ENCODE data around the gene PLXNA4. TPM values are rescaled to one million over a fixed set of nuclear protein-coding genes. Genes with fewer than 3 reads are reported as not detected.

The PLXNA4 gene
- total RNA-seq, 4 donors from 2014 or later, result 5.1 to 7.0 (median 5.3) TPM

GRCh38 chr7:132220060-132220459, 356.2 kb downstream of the PLXNA4 start:
- no peak for DNase-seq (ENCODE audit: low spot score in 2 of 2)
- intact Hi-C loops (cut with DNase I; ENCODE audit: low total_unique reads), result no loop called here
- 91 to 97% methylated on average over 1 of the region's 1 CpG for WGBS, 2 donors
- TF ChIP-seq CTCF (IDR thresholded peaks at IDR 0.05) (no peak), POLR2A (IDR thresholded peaks at IDR 0.05) (no peak)
- no peak overlapping the region for H3K4me3 ChIP-seq (ENCODE audit: low read depth, poor library complexity, severe bottlenecking)

- H3K4me3 ChIP-seq (ENCODE audit: low read depth, poor library complexity, severe bottlenecking), result no peak overlapping the region
- TF ChIP-seq CTCF (IDR thresholded peaks at IDR 0.05), result no peak
- TF ChIP-seq POLR2A (IDR thresholded peaks at IDR 0.05), result no peak
- peak in 1 of 2 donors; percentile 48 for DNase-seq (ENCODE audit: low spot score in 2 of 2)
- intact Hi-C loops (cut with DNase I; ENCODE audit: low total_unique reads), result no loop called here
- 83 to 84% methylated on average over 4 of the region's 4 CpGs for WGBS, 2 donors
These were observed 357.4 kb downstream of the PLXNA4 start for GRCh38 chr7:132218876-132219275.

GRCh38 chr7:132216847-132217525, 359.3 kb downstream of the PLXNA4 start:
- intact Hi-C loops (cut with DNase I; ENCODE audit: low total_unique reads), result no loop called here
- DNase-seq (ENCODE audit: low spot score in 2 of 2), result no peak
- H3K4me3 ChIP-seq (ENCODE audit: low read depth, poor library complexity, severe bottlenecking), result no peak overlapping the region
- no peak for TF ChIP-seq POLR2A (IDR thresholded peaks at IDR 0.05)
- TF ChIP-seq CTCF (IDR thresholded peaks at IDR 0.05), result no peak
- 64 to 65% methylated on average over 8 of the region's 8 CpGs for WGBS, 2 donors

GRCh38 chr7:132214452-132214851, 361.8 kb downstream of the PLXNA4 start:
- WGBS, 2 donors, result 82 to 85% methylated on average over 6 of the region's 6 CpGs
- no peak overlapping the region for H3K4me3 ChIP-seq (ENCODE audit: low read depth, poor library complexity, severe bottlenecking)
- intact Hi-C loops (cut with DNase I; ENCODE audit: low total_unique reads), result no loop called here

GRCh38 chr7:132213583-132213982, 362.7 kb downstream of the PLXNA4 start:
- intact Hi-C loops (cut with DNase I; ENCODE audit: low total_unique reads), result no loop called here
- no peak for TF ChIP-seq CTCF (IDR thresholded peaks at IDR 0.05)
- H3K4me3 ChIP-seq (ENCODE audit: low read depth, poor library complexity, severe bottlenecking), result no peak overlapping the region
- no peak for DNase-seq (ENCODE audit: low spot score in 2 of 2)
- 79 to 80% methylated on average over 5 of the region's 5 CpGs for WGBS, 2 donors

More at GRCh38 chr7:132214452-132214851, 361.8 kb downstream of the PLXNA4 start:
- no peak for DNase-seq (ENCODE audit: low spot score in 2 of 2)
- no peak for TF ChIP-seq POLR2A (IDR thresholded peaks at IDR 0.05)

GRCh38 chr7:132211971-132212370, 364.3 kb downstream of the PLXNA4 start:
- no peak overlapping the region for H3K4me3 ChIP-seq (ENCODE audit: low read depth, poor library complexity, severe bottlenecking)
- WGBS, 2 donors, result 60 to 88% methylated on average over 2 to 4 of the region's 4 CpGs
- no peak for TF ChIP-seq POLR2A (IDR thresholded peaks at IDR 0.05)
- TF ChIP-seq CTCF (IDR thresholded peaks at IDR 0.05), result no peak
- intact Hi-C loops (cut with DNase I; ENCODE audit: low total_unique reads), result no loop called here
- DNase-seq (ENCODE audit: low spot score in 2 of 2), result no peak

All from lower leg skin (tissue), 4 donors.